Esophagus muscularis mucosa (tissue), 4 donors: ENCODE results near the gene PSMB2. TPM values are rescaled to one million over a fixed set of nuclear protein-coding genes. Genes with fewer than 3 reads are reported as not detected.

ENCODE experiments used
- DNase-seq: peaks from one replicate; pipeline ENCODE4 v3.0.0-alpha.2; 2017; ENCODE audit errors: extremely low spot score
- H3K27ac ChIP-seq, 4 donors: fragments of 200-600 bp; sonication (generic); replicated peaks in 1 of 4; 1 replicate in 3 of 4; 2 replicates in 1 of 4; pipeline ENCODE4 v1.5.1; 2016 to 2019; ENCODE audit warnings: mild to moderate bottlenecking in 1 of 4
- H3K27me3 ChIP-seq, 4 donors: fragments of 200-600 bp; sonication (generic); one replicate each; pipeline versions ENCODE4 v1.5.1 to v1.6.0; 2016 to 2019
- H3K36me3 ChIP-seq, 4 donors: fragments of 200-600 bp; sonication (generic); one replicate each; pipeline ENCODE4 v1.5.1; 2016 to 2019
- H3K4me1 ChIP-seq, 4 donors: fragments of 200-600 bp; sonication (generic); one replicate each; pipeline ENCODE4 v1.5.1; 2016 to 2019
- H3K4me3 ChIP-seq, 4 donors: fragments of 200-600 bp; sonication (generic); 1 replicate in 2 of 4; 2 replicates in 2 of 4; pipeline ENCODE4 v1.5.1; 2016 to 2019; ENCODE audit warnings: mild to moderate bottlenecking in 4 of 4, moderate library complexity in 1 of 4
- H3K9me3 ChIP-seq, 4 donors: fragments of 200-600 bp; sonication (generic); 1 replicate in 3 of 4; 2 replicates in 1 of 4; pipeline ENCODE4 v1.5.1; 2016 to 2019
- EP300 ChIP-seq: sonication (generic); formaldehyde crosslinking; IDR thresholded peaks from one replicate; pipeline ENCODE4 v1.6.1; 2017; ENCODE audit warnings: antibody characterized with exemption
- POLR2A ChIP-seq: fragments of 450-650 bp; IDR thresholded peaks from one replicate; pipeline ENCODE4 v1.6.1; 2017; ENCODE audit warnings: antibody characterized with exemption, moderate library complexity, mild to moderate bottlenecking, low read depth
- POLR2AphosphoS5 ChIP-seq, 2 donors: sonication (generic); formaldehyde crosslinking; IDR thresholded peaks; one replicate each; pipeline ENCODE4 v1.6.1; 2017; ENCODE audit warnings: antibody characterized with exemption in 2 of 2
- WGBS: methylation state at CpG from one replicate; pipeline ENCODE4 v1.1.5; 2018; 5-methylcytosine and 5-hydroxymethylcytosine counted together
- intact Hi-C: fragments of 100-400 bp; cut with DNase I; formaldehyde crosslinking; loops from one replicate; pipeline ENCODE4 v1.15.1; 2023
- total RNA-seq, 4 donors: library from RNA; depleted of rRNA; stranded (reverse); fragments of >200 nt; gene quantifications; one replicate each; pipeline versions ENCODE4 v1.1.0 to v1.2.1, GENCODE V29; 2016
- TF ChIP-seq, protein P1 (sequence below), 3 experiments: fragments of 200-600 bp in 2 of 3; fragments of 450-650 bp in 1 of 3; sonication (generic) in 2 of 3; IDR thresholded peaks; one replicate each; pipeline ENCODE4 v1.5.1; 2017 to 2019; ENCODE audit warnings: antibody characterized with exemption in 3 of 3, mild to moderate bottlenecking in 2 of 3, moderate library complexity in 1 of 3

Gene PSMB2
- total RNA-seq, 4 donors from 2014 or later: 30.3 to 40.5 (median 32.4) TPM

GRCh38 chr1:35557118-35557610, 84.2 kb downstream of the PSMB2 start, which contains the start of gene KIAA0319L:
TSS of gene KIAA0319L (minus strand) at chr1:35557403. CDS start at chr1:35554491, 2,912 bp downstream.
- DNase-seq: no peak
- TF ChIP-seq POLR2AphosphoS5 (IDR thresholded peaks at IDR 0.05) (peak; percentile 67 to 88), POLR2A (peak; percentile 46), EP300 (no peak)
- TF ChIP-seq, protein P1, sequence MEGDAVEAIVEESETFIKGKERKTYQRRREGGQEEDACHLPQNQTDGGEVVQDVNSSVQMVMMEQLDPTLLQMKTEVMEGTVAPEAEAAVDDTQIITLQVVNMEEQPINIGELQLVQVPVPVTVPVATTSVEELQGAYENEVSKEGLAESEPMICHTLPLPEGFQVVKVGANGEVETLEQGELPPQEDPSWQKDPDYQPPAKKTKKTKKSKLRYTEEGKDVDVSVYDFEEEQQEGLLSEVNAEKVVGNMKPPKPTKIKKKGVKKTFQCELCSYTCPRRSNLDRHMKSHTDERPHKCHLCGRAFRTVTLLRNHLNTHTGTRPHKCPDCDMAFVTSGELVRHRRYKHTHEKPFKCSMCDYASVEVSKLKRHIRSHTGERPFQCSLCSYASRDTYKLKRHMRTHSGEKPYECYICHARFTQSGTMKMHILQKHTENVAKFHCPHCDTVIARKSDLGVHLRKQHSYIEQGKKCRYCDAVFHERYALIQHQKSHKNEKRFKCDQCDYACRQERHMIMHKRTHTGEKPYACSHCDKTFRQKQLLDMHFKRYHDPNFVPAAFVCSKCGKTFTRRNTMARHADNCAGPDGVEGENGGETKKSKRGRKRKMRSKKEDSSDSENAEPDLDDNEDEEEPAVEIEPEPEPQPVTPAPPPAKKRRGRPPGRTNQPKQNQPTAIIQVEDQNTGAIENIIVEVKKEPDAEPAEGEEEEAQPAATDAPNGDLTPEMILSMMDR (IDR thresholded peaks at IDR 0.05): peak in 1 of 3 experiments; percentile 17
- Histone ChIP-seq H3K36me3 (peaks cover 7 to 27% (median 21%) of the 10 kb centered on the region in 4 donors), H3K4me3 (peak within 1 kb of the TSS; percentile 94 to 98 (median 96)), H3K9me3 (no peaks in the 10 kb centered on the region), H3K27ac (peak within 1 kb of the TSS; percentile 98 to 99 (median 98)), H3K27me3 (peaks cover 0 to 5% (median 0%) of the 10 kb centered on the region in 4 donors), H3K4me1 (peaks cover 58 to 85% (median 77%) of the 10 kb centered on the region in 4 donors)
- intact Hi-C loops: loop anchor here (5.0 kb wide), 1 partner anchor 365 kb away; the partner anchor contains the start of gene SFPQ
- 0% methylated on average over 4 of the region's 39 CpGs for WGBS

- Histone ChIP-seq H3K9me3 (no peaks in the 10 kb centered on the region), H3K4me1 (peaks cover 58 to 80% (median 75%) of the 10 kb centered on the region in 4 donors), H3K4me3 (peak overlapping the region; percentile 94 to 98 (median 96)), H3K27ac (peak overlapping the region; percentile 98 to 99 (median 98)), H3K27me3 (peaks cover 0 to 5% (median 0%) of the 10 kb centered on the region in 4 donors), H3K36me3 (peaks cover 7 to 27% (median 22%) of the 10 kb centered on the region in 4 donors)
- TF ChIP-seq EP300 (no peak), POLR2A (no peak), POLR2AphosphoS5 (IDR thresholded peaks at IDR 0.05) (no peak)
- TF ChIP-seq, protein P1 (IDR thresholded peaks at IDR 0.05): no peak
- DNase-seq: no peak
- intact Hi-C loops: loop anchor here (5.0 kb wide), 1 partner anchor 364 kb away; the partner anchor contains the start of gene SFPQ
- WGBS: under 1% methylated on average over 10 of the region's 17 CpGs
Measured at GRCh38 chr1:35556484-35557117, 84.7 kb downstream of the PSMB2 start.

DNA sequence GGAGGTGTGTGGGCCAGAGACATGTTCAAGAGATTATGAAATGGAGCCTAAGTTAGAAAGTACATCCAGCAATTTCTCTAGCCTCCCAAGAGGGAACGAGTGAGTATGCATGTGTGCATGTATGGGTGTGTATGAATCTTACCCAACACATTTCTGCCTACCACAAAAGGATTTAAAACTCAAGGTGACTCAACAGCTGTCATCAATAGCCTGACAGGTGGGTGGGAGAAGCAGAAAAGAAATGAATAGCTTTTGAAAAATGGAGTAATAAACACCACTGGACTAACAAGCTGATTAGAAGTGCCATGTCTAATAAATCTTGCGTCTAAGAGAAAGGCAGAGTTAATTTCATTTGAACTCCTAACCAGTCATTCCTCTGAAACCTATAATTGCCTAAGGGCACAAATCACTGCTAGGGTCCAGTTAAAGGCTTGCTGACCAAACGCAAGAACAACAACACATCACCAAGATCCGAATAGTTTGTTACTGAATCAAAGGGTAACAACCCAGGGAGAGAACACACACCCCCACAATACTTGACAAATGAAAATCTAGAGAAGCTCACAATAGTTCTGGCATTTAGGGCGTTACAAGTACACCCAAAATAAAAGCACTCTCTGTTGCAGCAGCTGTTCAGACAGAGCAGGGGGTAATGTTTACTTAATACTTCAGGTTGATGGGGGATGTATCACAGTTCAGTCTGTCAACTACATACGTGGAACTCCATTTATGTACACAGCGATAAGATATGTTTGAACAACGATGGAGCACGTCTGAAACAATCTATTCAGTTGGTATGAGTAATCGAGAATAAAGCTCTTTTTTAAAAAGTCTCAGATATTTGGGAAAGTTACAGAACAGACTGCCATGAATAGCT, 85.5 kb downstream of the PSMB2 start:
- H3K4me1 ChIP-seq: peaks cover 50 to 72% (median 67%) of the 10 kb centered on the region in 4 donors
- peak overlapping the region; percentile 94 to 98 (median 96) for H3K4me3 ChIP-seq
- intact Hi-C loops: loop anchor here (5.0 kb wide), 1 partner anchor 364 kb away; the partner anchor contains the start of gene SFPQ
- TF ChIP-seq EP300 (no peak), POLR2AphosphoS5 (IDR thresholded peaks at IDR 0.05) (no peak), POLR2A (no peak)
- TF ChIP-seq, protein P1 (IDR thresholded peaks at IDR 0.05): no peak
- peaks cover 0 to 5% (median 0%) of the 10 kb centered on the region in 4 donors for H3K27me3 ChIP-seq
- H3K27ac ChIP-seq: peak overlapping the region in 1 of 4 donors; percentile 98
- no peaks in the 10 kb centered on the region for H3K9me3 ChIP-seq
- DNase-seq: no peak
- WGBS: 40% methylated on average over 10 of the region's 10 CpGs
- peaks cover 9 to 34% (median 27%) of the 10 kb centered on the region in 4 donors for H3K36me3 ChIP-seq

DNA sequence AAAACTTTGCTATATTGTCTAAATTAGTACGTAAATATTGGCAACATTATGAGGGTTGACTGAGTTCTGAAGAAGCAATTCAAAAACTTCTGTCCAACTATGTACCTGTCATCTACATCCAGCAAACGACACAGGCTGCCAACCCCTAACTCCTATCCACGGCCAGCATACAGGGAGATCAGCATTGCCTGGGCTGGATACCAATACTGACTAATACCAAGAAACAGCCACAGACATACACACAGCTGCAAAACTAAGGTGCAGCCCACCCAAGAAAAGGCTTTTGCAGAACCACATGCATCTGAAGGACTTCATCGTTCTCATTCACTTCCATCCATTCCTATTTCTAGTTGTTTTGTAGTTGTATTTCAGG, 86.1 kb downstream of the PSMB2 start:
- TF ChIP-seq, protein P1 (IDR thresholded peaks at IDR 0.05): no peak
- TF ChIP-seq POLR2AphosphoS5 (IDR thresholded peaks at IDR 0.05): no peak
- peaks cover 12 to 38% (median 29%) of the 10 kb centered on the region in 4 donors for H3K36me3 ChIP-seq
- H3K27ac ChIP-seq: no peak overlapping the region
- DNase-seq: no peak
- 55% methylated on average over 3 of the region's 4 CpGs for WGBS
- H3K4me1 ChIP-seq: peaks cover 44 to 66% (median 61%) of the 10 kb centered on the region in 4 donors
- intact Hi-C loops: loop anchor here (5.0 kb wide), 1 partner anchor 363 kb away; the partner anchor contains the start of gene SFPQ
- peaks cover 0 to 5% (median 0%) of the 10 kb centered on the region in 4 donors for H3K27me3 ChIP-seq
- H3K9me3 ChIP-seq: no peaks in the 10 kb centered on the region
- H3K4me3 ChIP-seq: no peak overlapping the region
